ENCODE data around the gene MAOA.
A peak's percentile ranks its signal among the peaks of the same experiment; 100 is the strongest.

GRCh38 chrX:43654431-43655150, 1.5 kb upstream of the MAOA start:
- peak in 6 of 11 experiments; percentile 14 to 44 (median 29) for TF ChIP-seq CTCF (IDR thresholded peaks at IDR 0.05 in 8 of 11, conservative IDR thresholded peaks at IDR 0.05 in 3 of 11)
- TF ChIP-seq POLR2A (IDR thresholded peaks at IDR 0.05) = peak in 1 of 3 donors; percentile 49
- TF ChIP-seq POLR2AphosphoS5 (IDR thresholded peaks at IDR 0.05) = peak; percentile 82 to 90 (median 85)
